Head of caudate nucleus (tissue), 42 donors: ENCODE results near the gene CDK9.
"Not testable (repeated sequence)": the region's sequence is repeated elsewhere in the genome, so short reads cannot be mapped to it uniquely, and the experiment has no call there.

Source experiments
- DNase-seq, 42 donors: peaks; one replicate each; pipeline versions ENCODE4 v3.0.0 to v3.0.0-alpha.2; 2020 to 2021; ENCODE audit warnings: mixed read lengths in 7 of 42
- intact Hi-C: fragments of 100-400 bp; cut with DNase I; formaldehyde crosslinking; loops from one replicate; pipeline ENCODE4 v1.15.0; 2022

Gene CDK9

GRCh38 chr9:127777368-127777980 lies 8.4 kb upstream of the CDK9 start:
- intact Hi-C loops = no loop called here
- no peak for DNase-seq

- DNase-seq = peak in 6 of 42 donors; percentile 26 to 50 (median 32)
- intact Hi-C loops = no loop called here
Observed at GRCh38 chr9:127778280-127779135, 7.3 kb upstream of the CDK9 start, which contains the start of gene SH2D3C. Gene SH2D3C, minus strand, starts transcription at chr9:127778666. Its CDS starts 39 bp downstream, at chr9:127778627.

DNA sequence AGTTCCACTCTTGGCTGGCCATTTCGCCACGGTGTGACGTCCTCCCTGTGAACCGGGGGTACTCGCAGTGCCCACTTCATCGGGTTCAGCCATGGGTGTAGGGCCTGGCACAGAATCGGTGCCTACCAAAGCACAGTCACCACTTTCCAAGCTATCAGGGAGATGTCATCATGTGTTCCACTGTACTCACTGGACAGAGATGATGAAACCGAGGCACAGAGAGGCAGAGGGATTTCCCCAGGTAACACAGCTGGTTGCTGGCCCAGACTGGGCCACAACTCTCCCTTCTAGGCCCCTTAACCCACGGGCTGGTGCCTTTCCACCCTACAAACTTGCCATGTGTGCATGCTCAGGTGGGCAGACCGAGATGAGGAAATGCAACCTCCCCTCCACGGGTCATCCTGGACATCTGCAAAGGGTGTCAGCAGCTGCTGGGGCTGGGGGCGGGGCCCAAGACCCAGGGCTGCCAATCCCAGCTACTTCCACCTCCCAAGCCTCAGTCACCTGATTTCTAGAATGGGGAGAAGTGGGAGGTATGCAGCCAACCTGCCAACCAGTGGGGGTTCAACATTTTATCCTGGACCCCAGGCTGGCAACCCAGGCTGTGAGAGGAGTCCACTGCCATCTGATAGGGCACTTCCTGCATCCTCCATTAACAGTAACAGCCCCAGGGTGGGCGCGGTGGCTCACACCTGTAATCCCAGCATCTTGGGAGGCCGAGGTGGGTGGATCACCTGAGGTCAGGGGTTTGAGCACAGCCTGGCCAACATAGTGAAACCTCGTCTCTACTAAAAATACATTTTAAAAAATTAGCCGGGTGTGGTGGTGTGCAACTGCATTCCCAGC lies 6.5 kb upstream of the CDK9 start:
- intact Hi-C loops = no loop called here
- peak in 1 of 42 donors; percentile 27 for DNase-seq

GRCh38 chr9:127780126-127780885 lies 5.5 kb upstream of the CDK9 start:
- DNase-seq = peak in 41 of 42 donors; percentile 19 to 83 (median 60)
- intact Hi-C loops = loop anchor here (10.0 kb wide), 1 partner anchor 134 kb away; the partner anchor contains the start of gene ST6GALNAC4

DNA sequence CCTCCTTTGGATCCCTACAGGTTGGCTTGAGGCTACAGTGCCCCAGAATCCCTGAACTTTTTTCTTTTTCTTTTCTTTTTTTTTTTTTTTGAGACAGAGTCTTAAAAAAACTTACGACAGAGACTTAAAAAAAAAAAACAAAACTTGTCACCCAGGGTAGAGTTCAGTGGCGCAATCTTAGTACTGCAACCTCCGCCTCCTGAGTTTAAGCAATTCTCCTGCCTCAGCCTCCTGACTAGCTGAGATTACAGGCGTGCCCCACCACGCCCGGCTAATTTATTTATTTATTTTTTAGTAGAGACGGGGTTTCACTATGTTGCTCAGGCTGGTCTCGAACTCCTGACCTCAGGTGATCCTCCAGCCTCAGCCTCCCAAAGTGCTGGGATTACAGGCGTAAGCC lies 4.9 kb upstream of the CDK9 start:
- not testable (repeated sequence) for DNase-seq
- intact Hi-C loops = loop anchor here (10.0 kb wide), 1 partner anchor 134 kb away; the partner anchor contains the start of gene ST6GALNAC4

DNA sequence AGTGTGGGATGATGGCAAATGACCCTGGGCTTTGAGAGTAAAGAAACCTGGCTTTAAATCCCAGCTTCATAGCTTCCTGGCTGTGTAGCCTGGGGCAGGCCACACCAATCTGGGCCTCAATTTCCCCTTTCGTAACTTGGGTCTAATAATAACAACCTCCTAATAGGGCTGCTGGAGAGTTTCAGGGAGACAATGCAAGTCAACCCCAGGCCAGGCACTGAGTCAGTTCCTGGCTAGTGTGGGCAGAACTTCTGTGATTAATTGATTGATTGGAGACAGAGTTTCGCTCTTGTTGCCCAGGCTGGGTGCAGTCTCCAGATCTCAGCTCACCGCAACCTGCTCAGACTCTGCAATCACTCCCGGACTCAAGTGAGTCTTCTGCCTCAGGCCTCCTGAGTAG lies 4.0 kb upstream of the CDK9 start:
- DNase-seq = no peak
- intact Hi-C loops = loop anchor here (10.0 kb wide), 1 partner anchor 133 kb away; the partner anchor contains the start of gene ST6GALNAC4

DNA sequence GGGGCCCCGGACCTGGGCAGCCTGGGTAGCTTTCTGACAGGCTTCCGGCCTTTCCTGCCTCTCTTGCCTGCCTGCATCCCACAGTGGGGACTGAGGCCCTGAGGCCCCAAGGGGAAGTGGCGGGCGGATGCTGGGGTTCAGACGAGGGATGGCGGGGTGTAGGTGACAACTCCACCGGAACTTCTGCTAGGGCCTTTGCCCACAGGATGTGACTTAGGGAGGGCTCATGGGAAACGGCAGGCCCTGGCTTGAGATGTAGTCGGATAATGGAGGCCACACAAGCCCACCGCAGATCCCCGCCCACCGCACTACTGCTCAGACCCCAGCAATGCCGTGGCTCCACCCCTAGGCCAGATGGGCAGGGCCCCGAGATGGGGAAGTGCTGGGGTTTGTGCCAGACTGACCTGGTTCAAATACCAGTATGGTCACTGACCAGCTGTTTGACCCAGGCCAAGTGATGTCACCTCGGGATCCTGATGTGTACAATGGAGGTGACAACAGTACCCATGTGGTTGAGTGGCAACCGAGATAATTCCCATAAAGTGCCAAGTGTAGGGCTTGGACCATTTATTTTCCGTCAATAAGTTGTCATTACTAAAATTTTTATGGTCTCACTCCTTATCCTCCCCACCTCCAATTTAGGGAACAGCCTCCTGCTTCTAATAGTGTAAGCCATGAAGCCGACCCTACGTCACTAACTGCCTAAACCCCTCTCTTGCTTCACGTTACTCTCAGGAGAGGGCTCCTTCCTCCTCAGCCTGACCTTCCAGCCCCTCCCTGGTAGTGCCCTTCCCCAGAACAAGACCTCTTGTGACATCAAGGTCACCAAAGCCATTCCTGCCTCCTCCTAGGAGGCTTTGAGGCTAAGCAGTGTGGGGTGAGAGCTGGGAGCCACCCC lies 2.5 kb upstream of the CDK9 start:
- peak in 15 of 42 donors; percentile 11 to 49 (median 33) for DNase-seq
- intact Hi-C loops = loop anchor here (10.0 kb wide), 1 partner anchor 131 kb away; the partner anchor contains the start of gene ST6GALNAC4

- DNase-seq = peak; percentile 61 to 95 (median 87)
- intact Hi-C loops = loop anchor here (10.0 kb wide), 1 partner anchor 130 kb away; the partner anchor contains the start of gene ST6GALNAC4
Observed at GRCh38 chr9:127785023-127785932, 556 bp upstream of the CDK9 start.

- intact Hi-C loops = loop anchor here (2.0 to 10.0 kb wide), 2 partner anchors 52 to 128 kb away; partner anchors contain the start of genes ST6GALNAC4 and TOR2A
- no peak for DNase-seq
Observed at GRCh38 chr9:127786773-127787104, 905 bp downstream of the CDK9 start.

DNA sequence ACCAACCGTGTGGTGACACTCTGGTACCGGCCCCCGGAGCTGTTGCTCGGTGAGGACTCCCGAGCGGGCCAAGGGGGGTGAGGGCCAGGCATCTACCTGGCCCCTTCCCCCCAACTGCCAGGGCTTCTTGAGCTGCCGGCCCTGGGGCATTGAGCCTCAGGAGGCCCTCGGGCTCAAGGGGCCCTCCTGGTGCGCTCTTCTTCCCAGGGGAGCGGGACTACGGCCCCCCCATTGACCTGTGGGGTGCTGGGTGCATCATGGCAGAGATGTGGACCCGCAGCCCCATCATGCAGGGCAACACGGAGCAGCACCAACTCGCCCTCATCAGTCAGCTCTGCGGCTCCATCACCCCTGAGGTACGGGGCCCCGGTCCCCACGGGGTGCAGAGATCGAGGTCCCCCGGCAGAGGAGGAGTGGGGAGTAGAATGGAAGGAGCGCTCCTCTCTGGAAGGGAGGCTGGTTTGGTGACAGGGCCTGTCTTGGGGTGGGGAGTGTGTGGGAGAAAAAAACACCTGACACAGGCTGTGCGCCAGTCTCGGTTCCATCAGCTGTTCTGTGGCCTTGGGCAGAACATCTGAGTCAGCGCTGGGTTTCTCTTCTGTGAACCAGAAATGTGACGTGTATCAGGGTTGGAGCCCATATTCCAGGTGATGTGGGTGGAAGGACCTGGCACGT lies 2.6 kb downstream of the CDK9 start:
- intact Hi-C loops = loop anchor here (10.0 kb wide), 1 partner anchor 126 kb away; the partner anchor contains the start of gene ST6GALNAC4
- peak; percentile 22 to 88 (median 62) for DNase-seq

GRCh38 chr9:127789179-127789578 lies 3.3 kb downstream of the CDK9 start:
- intact Hi-C loops = loop anchor here (10.0 kb wide), 1 partner anchor 126 kb away; the partner anchor contains the start of gene ST6GALNAC4
- no peak for DNase-seq

DNA sequence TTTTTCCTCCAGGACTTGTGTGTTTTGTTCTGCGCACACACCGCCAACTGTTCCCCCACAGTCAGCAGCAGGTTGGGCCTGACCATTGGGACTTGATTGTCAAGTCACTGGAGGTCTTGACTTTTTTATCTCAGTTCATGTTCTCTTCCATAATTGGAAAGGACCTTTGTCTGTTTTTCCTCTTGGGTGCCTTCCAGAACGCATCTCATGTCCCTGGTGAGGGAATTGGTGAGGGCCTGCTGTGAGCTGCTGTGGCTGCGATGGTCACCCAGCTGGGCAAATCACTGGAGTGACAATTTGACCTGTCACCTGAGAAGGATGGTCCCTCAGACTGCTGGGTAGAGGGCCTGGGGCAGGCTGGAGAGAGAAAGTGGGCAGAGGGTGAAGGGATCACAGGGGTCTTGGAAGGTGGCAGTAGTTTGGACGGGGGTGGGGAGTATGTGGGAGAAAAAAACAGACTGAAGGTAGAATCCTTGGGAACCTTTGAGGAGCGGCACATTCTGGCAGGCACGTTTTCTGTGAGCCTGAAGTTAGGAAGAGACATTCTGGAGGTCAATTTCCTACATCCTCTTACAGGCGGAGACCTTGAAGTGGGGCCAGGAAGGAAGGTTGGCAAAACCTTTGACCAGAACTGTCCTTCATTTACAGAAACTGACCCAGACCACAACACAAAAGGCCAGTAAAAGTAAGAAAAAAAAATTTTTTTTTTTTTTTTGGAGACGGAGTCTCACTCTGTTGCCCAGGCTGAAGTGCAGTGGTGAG lies 4.4 kb downstream of the CDK9 start:
- no peak for DNase-seq
- intact Hi-C loops = loop anchor here (5.0 kb wide), 1 partner anchor 82 kb away; no protein-coding TSS in a partner anchor

- intact Hi-C loops = loop anchor here (5.0 kb wide), 1 partner anchor 81 kb away; no protein-coding TSS in a partner anchor
- DNase-seq = no peak
Observed at GRCh38 chr9:127791085-127791484, 5.3 kb downstream of the CDK9 start.

- intact Hi-C loops = loop anchor here (5.0 kb wide), 1 partner anchor 80 kb away; no protein-coding TSS in a partner anchor
- no peak for DNase-seq
Observed at GRCh38 chr9:127792417-127793031, 6.7 kb downstream of the CDK9 start.
